ENCODE data around the gene RIPPLY1.

DNA sequence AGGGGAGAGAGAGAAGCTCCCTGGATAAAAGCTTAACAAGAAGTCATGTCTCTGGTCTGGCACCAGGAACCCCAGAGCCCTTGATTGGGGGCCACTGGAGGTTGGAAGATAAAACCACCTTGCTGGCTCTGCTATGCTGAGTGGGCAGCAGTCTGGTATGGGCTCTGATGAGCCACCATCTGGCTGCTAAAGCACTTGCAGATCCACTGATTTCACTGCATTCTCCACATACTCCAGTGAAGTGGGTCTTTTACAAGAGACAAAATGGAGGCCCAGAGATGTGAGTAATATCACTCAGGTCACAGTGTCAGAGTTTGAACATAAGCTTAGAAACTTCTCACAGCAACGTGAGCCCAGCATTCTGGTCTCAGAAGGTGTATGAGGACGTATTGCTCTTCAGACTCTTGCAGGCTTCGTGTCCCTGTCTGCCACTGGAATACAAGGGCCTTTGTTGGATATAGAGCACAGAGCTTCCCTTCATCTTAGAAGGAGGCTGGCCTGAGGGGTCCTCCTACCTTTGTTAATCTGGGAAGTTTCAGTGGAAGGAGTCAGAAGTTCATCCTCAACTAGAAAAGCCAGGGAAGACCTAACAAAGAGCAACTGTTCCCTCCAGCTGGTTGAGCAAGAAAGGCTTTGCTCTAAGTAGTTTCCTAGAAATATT is 28.8 kb upstream of the RIPPLY1 start:
- no peak for TF ChIP-seq POLR2AphosphoS5 (IDR thresholded peaks at IDR 0.05; ENCODE audit: borderline replicate concordance, low read depth, low read length)
- TF ChIP-seq EZH2 (IDR thresholded peaks at IDR 0.05): no peak
- TF ChIP-seq FOXP2 (optimal IDR thresholded peaks at IDR 0.05; ENCODE audit: control extremely low read depth, extremely low read length, insufficient read depth): no peak
